Measurements from ENCODE around the gene IL37.

- TF ChIP-seq CTCF (IDR thresholded peaks at IDR 0.05; ENCODE audit: poor library complexity) (no peak), EZH2 (IDR thresholded peaks at IDR 0.05; ENCODE audit: borderline replicate concordance) (no peak), EZH2phosphoT487 (IDR thresholded peaks at IDR 0.05; ENCODE audit: low read depth, severe bottlenecking, unreplicated experiment) (no peak)
These were observed 51.6 kb downstream of the IL37 start for GRCh38 chr2:112962308-112963175.
